Activated T-cell treated with anti-CD3 and anti-CD28 coated beads for 4 hours (primary cell): ENCODE results near the gene POLR1E.

Source experiments
- DNase-seq: peaks from one replicate; pipeline ENCODE4 v3.0.0-alpha.2; 2020

Gene POLR1E, protein sequence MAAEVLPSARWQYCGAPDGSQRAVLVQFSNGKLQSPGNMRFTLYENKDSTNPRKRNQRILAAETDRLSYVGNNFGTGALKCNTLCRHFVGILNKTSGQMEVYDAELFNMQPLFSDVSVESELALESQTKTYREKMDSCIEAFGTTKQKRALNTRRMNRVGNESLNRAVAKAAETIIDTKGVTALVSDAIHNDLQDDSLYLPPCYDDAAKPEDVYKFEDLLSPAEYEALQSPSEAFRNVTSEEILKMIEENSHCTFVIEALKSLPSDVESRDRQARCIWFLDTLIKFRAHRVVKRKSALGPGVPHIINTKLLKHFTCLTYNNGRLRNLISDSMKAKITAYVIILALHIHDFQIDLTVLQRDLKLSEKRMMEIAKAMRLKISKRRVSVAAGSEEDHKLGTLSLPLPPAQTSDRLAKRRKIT

DNA sequence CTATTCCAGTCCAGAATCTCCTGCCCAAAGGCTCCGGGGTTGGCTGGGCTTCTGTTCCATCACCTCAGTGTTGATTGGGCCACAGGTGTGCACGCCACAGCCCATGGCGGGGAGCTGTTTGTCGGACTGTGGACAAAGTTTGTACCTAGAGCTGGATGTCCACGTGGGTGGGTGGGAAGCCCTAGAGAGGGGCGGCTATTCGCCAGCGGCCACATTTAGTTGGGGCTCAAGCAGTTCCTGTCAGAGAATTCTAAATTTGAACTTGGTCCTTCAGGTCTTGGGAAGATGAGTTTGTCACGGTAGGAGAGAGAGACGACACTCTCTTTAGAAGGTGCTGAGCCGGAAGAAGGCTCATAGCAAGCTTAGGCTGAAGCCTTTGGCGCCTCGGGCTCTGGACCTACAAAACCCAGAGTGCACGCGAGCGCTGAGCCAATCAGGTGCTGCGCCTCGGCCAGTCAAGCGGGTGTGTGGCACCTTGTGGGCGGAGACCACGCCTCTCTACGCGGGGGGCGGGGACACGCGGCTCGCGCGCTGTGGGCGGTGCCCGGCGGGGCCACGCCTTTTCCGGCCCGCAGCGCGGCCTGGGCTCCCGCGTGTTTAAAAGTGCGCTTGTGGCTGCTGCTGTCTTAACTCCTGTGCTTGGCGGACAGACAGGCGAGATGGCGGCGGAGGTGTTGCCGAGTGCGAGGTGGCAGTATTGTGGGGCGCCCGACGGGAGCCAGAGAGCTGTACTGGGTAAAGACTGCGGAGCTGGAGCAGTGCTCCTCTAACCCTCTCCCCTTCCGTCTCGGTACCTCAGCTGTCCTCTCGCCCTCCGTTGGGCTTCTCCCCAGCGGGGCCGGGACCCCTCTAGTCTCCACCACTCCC lies at the start of gene POLR1E:
Gene POLR1E, plus strand, starts transcription at position 560 of the 867 bp plus-strand sequence. Its CDS starts 100 bp downstream, at position 660.
- DNase-seq, result peak; percentile 96

DNA sequence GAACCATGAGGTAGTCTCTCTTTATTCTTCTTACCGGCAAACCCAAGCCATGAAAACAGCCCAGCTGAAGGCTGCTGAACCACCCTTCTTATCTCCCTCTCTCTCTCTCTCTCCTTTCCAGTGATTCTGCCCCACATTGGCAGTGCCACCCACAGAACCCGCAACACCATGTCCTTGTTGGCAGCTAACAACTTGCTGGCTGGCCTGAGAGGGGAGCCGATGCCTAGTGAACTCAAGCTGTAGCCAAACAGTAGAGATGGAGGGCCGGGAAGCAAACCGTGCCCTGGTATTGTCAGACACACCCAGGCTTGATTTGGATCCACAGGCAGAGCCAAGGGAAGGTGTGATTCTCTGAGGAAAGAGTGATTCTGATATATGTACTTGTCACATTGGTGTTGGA lies 49.2 kb upstream of the POLR1E start:
- DNase-seq, result no peak

GRCh38 chr9:37437010-37437409 lies 48.7 kb upstream of the POLR1E start:
- DNase-seq, result no peak

- DNase-seq, result no peak
Observed at GRCh38 chr9:37437621-37438020, 48.1 kb upstream of the POLR1E start.

DNA sequence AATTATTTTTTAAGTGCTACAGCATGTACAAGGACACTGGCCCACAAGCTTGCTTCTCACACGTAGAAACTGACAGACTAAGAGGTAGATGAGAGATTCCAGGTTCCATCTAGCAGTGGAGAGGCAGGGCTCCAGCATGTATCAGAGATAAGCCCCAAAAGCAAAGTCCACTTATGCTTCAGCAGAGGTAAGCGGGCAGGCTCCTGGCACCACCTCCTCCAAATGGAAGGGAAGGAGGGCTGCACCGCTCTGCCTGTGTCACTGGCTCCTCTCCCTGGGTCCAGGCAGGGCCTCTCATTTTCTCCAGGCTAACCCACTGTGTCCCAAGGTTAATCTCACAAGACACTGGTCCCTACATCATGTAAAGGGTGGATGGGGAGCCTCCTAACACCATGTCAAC lies 47.4 kb upstream of the POLR1E start:
- DNase-seq, result no peak

- no peak for DNase-seq
Observed at GRCh38 chr9:37441776-37442370, 43.9 kb upstream of the POLR1E start.

DNA sequence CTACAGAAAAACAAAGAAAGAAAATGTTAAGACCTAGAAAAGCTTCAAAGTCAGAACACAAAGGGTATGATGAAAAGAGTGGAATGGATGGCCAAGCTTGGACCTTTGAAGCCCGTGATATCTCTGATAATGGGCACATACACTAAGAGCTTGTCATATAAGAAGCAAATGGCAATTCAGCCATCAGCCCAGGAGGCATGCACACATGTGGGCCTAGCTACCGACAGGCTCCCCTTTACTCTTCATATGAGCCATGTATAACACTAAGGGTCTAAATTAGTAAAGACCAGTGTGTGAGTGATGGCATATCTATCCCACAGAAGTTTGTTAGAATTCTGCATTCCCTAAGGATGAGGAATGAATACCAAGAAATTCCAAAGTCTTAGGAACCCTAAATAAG lies 43.2 kb upstream of the POLR1E start:
- DNase-seq, result no peak

DNA sequence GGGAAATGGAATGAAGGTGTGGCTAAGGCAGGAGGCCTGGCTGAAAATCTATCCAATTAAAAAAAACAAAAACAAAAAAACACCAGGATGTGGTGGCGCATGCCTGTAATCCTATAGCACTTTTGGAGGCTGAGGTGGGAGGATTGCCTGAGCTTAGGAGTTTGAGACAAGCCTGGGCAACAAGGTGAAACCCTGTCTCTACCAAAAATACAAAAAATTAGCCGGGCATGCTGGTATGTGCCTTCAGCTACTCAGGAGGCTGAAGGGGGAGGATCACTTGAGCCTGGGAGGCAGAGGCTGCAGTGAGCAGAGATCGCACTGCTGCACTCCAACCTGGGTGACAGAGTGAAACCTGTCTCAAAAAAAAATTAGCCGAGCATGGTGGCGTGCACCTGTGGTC lies 42.2 kb upstream of the POLR1E start:
- no peak for DNase-seq

GRCh38 chr9:37444890-37445289 lies 40.9 kb upstream of the POLR1E start:
- no peak for DNase-seq

- no peak for DNase-seq
Observed at GRCh38 chr9:37445832-37446231, 39.9 kb upstream of the POLR1E start.

- DNase-seq, result no peak
Observed at GRCh38 chr9:37446401-37446800, 39.3 kb upstream of the POLR1E start.

DNA sequence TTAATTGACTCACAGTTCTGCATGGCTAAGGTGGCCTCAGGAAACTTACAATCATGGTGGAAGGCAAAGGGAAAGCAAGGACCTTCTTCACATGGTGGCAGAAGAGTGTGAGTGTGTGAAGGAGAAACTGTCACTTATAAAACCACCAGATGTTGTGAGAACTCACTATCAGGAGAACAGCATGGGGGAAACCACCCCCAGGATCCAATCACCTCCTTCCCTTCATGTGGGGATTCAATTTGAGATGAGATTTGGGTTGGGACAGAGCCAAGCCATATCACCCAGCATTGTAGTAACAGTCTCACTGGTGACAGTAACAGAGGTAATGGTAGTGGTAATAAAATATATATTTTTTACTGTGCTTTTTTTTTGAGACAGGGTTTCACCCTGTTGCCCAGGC lies 38.6 kb upstream of the POLR1E start:
- DNase-seq, result no peak

DNA sequence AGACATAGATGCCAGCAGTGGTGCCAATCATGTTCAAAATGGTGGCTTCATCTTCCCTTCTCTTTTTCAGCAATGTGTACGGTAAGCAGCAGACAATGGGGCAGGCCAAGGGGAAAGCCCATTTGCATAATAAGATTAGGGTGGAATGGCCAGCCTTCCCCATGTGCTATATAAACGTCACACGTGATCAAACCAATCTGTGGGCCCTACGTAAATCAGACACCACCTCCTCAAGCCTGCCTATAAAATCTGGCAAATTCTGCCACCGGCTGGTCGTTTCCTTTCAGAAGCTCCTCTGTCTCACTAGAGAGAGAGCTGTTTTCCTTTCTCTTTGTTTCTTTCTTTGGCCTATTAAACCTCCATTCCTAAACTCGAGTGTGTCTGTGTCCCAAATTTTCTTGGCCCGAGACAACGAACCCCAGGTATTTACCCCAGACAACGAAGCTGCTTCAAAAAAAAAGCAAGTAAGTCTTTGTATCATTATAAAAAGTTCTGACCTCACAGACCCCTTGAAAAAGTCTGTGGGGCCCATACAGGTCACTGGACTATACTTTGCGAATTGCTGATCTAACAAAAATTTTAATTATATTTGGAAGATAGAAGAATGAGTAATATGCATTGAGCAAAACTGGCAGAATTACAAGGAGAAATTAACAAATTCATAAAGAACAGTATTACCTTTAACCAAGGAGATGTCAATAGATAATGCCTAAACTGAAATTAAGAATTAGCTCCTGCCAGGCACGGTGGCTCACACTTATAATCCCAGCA lies 35.7 kb upstream of the POLR1E start:
- DNase-seq, result no peak

GRCh38 chr9:37451628-37452027 lies 34.1 kb upstream of the POLR1E start:
- no peak for DNase-seq

DNA sequence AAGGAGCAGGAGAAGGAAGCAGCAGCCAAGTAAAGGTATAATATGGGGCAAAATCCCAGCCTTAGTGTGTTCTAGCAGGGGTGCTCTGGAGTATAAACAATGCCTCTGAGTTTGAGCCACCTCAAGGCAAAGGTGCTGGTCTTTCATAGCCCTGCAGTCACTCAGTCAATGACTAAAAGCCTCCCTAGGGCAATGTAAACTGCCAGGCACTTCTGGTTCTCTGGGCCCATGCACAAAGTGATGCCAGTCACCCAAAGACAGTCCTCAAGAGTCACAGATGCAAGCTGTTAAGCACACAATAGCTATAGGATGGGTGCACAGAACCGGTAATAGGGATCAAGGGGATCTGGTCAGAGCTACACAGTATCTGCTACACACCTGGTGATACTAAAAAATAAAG lies 33.1 kb upstream of the POLR1E start:
- no peak for DNase-seq

GRCh38 chr9:37453827-37454226 lies 31.9 kb upstream of the POLR1E start:
- DNase-seq, result no peak

GRCh38 chr9:37454238-37454637 lies 31.5 kb upstream of the POLR1E start:
- no peak for DNase-seq

- no peak for DNase-seq
Observed at GRCh38 chr9:37455884-37456647, 29.7 kb upstream of the POLR1E start.

- no peak for DNase-seq
Observed at GRCh38 chr9:37456817-37457216, 28.9 kb upstream of the POLR1E start.

DNA sequence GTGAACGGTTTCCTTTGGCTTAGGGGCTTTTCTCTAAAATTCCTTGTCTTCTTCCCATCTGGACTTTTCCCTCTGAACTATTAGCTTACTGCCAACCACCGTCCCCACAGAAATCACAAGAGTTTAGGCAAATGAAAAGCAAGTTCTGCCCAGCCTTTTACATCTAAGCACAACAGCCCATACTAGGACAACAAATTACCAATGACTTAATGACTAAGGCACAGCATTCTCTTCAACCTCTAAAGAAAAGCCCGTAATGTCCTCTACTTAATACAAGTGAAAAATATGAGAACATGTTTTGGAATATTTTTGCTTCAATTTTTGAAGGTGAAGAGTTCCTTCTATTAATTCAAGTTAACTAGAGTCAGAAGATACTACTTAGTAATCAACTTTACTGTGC lies 21.7 kb upstream of the POLR1E start:
- DNase-seq, result no peak

GRCh38 chr9:37464426-37465248 lies 21.1 kb upstream of the POLR1E start:
- peak; percentile 54 for DNase-seq
